GM12892 (cell line): Measurements from ENCODE around the gene CXXC1.

ENCODE experiments used
- POLR2A ChIP-seq: IDR thresholded peaks from 2 replicates; pipeline ENCODE4 v1.6.1; 2011; ENCODE audit warnings: low read depth, low read length, control low read depth
- POLR2AphosphoS5 ChIP-seq: IDR thresholded peaks from 2 replicates; pipeline ENCODE4 v1.6.1; 2011; ENCODE audit warnings: low read depth, low read length, control low read depth
- TAF1 ChIP-seq: IDR thresholded peaks from 2 replicates; pipeline ENCODE4 v1.6.1; 2011; ENCODE audit warnings: low read depth, mild to moderate bottlenecking, control low read depth, low read length, borderline replicate concordance

- TF ChIP-seq POLR2AphosphoS5: no peak
- TF ChIP-seq POLR2A: no peak; the same call in 1 of the 2 replicates
- TF ChIP-seq TAF1: no peak
Measured at GRCh38 chr18:50279752-50280151, 7.7 kb downstream of the CXXC1 start.
